OCI-LY7 (cell line): ENCODE data around the gene PHF20. TPM values are rescaled to one million over a fixed set of nuclear protein-coding genes. Genes with fewer than 3 reads are reported as not detected.
"Not testable (repeated sequence)": the region's sequence is repeated elsewhere in the genome, so short reads cannot be mapped to it uniquely, and the experiment has no call there.

Experiments
- BruUV-seq: library from RNA; stranded (reverse); fragments of 400-500 nt; replicated peaks from 2 replicates; lab custom pipeline; 2021; lab: Mats Ljungman, UMichigan
- CTCF ChIA-PET: fragments of 300-600 bp; sonication (Branson Sonifier 250); formaldehyde crosslinking; loops from one replicate; lab custom pipeline; 2022; ENCODE audit warnings: antibody characterized with exemption; ENCODE audit not compliant: unreplicated experiment; lab: Charles Lee
- POLR2A ChIA-PET: fragments of 300-600 bp; sonication (Branson Sonifier 250); formaldehyde crosslinking; loops from one replicate; lab custom pipeline; 2022; ENCODE audit warnings: antibody characterized with exemption; lab: Charles Lee
- DNase-seq: peaks from one replicate; pipeline ENCODE4 v3.0.0-alpha.2; 2015; ENCODE audit warnings: low spot score
- H2AFZ ChIP-seq: fragments of 200-600 bp; sonication (generic), shearing (Covaris generic); 2 replicates; pipeline ENCODE4 v1.6.1; 2014; ENCODE audit warnings: mild to moderate bottlenecking, antibody characterized with exemption, low read length, moderate library complexity
- H3K27ac ChIP-seq: fragments of 200-600 bp; sonication (generic); 2 replicates; pipeline ENCODE4 v1.5.1; 2014; ENCODE audit warnings: mixed run types, low read depth, mild to moderate bottlenecking, moderate library complexity, low read length, inconsistent platforms; ENCODE audit not compliant: poor library complexity, severe bottlenecking
- H3K36me3 ChIP-seq: fragments of 200-600 bp; sonication (generic); 2 replicates; pipeline ENCODE4 v1.6.1; 2014; ENCODE audit warnings: mild to moderate bottlenecking, antibody characterized with exemption, low read length, moderate library complexity, mixed read lengths; ENCODE audit not compliant: insufficient read depth
- H3K4me1 ChIP-seq: fragments of 200-600 bp; sonication (generic); 2 replicates; pipeline ENCODE4 v1.5.1; 2014; ENCODE audit warnings: mild to moderate bottlenecking, low read length; ENCODE audit not compliant: insufficient read depth, poor library complexity, severe bottlenecking
- H3K4me2 ChIP-seq: fragments of 200-600 bp; sonication (generic); 2 replicates; pipeline ENCODE4 v1.6.1; 2014; ENCODE audit warnings: mild to moderate bottlenecking, low read length
- H3K4me3 ChIP-seq: fragments of 200-600 bp; sonication (generic); 2 replicates; pipeline ENCODE4 v1.5.1; 2014; ENCODE audit warnings: mild to moderate bottlenecking, low read depth, low read length; ENCODE audit not compliant: poor library complexity, severe bottlenecking
- H3K79me2 ChIP-seq: fragments of 200-600 bp; sonication (generic); 2 replicates; pipeline ENCODE4 v1.6.1; 2016; ENCODE audit warnings: low read depth, mild to moderate bottlenecking, low read length, moderate library complexity, mixed read lengths; ENCODE audit not compliant: insufficient read depth
- H3K9me2 ChIP-seq: fragments of 200-600 bp; sonication (generic); 2 replicates; pipeline ENCODE4 v1.6.1; 2016; ENCODE audit warnings: mild to moderate bottlenecking, low read length, mixed read lengths; ENCODE audit not compliant: insufficient read depth
- H3K9me3 ChIP-seq: fragments of 200-600 bp; sonication (generic); 2 replicates; pipeline ENCODE4 v1.6.1; 2014; ENCODE audit warnings: mild to moderate bottlenecking, mixed run types, low read length, mixed read lengths
- H4K20me1 ChIP-seq: fragments of 200-600 bp; sonication (generic); 2 replicates; pipeline ENCODE4 v1.6.1; 2014; ENCODE audit warnings: mild to moderate bottlenecking, antibody characterized with exemption, low read length, moderate library complexity, mixed read lengths; ENCODE audit not compliant: insufficient read depth
- EZH2phosphoT487 ChIP-seq: fragments of 200-600 bp; sonication (generic); IDR thresholded peaks from 2 replicates; pipeline ENCODE4 v1.6.1; 2018; ENCODE audit warnings: low read depth, borderline replicate concordance, mild to moderate bottlenecking, mixed run types, antibody characterized with exemption, low read length, moderate library complexity, mixed read lengths
- intact Hi-C: fragments of 100-400 bp; cut with micrococcal nuclease; formaldehyde crosslinking; loops from one replicate; pipeline ENCODE4 v1.10.0; 2022; ENCODE audit not compliant: unreplicated experiment
- total RNA-seq, 2 experiments: library from RNA; depleted of rRNA in 1 of 2; stranded (reverse); fragments of >200 nt in 1 of 2; shearing (Covaris generic) in 1 of 2; gene quantifications; 2 replicates each; pipeline ENCODE4 v1.2.3, GENCODE V29; 2014 to 2022
- TF ChIP-seq, protein P1 (sequence below): fragments of 200-600 bp; sonication (generic); conservative IDR thresholded peaks from 2 replicates; pipeline ENCODE4 v1.5.1; 2014; ENCODE audit warnings: mild to moderate bottlenecking, antibody characterized with exemption, low read length, moderate library complexity, mixed read lengths

The PHF20 gene
- total RNA-seq, 2 experiments from 2014 or later = 37.9 to 47.8 TPM

DNA sequence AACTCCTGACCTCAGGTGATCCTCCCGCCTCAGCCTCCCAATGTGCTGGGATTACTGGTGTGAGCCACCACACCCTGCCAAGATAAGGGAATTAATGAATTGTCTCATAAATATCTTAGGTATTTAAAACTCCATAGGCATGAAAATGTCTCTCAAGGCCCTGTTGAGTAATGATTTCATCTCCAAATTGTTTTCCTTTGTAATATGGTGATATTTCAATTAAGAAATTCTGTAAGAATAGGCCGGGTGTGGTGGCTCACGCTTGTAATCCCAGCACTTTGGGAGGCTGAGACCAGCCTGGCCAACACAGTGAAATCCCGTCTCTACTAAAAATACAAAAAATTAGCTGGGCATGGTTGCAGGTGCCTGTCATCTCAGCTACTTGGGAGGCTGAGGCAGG, 13.7 kb downstream of the PHF20 start:
- DNase-seq, H3K4me3 ChIP-seq, CTCF ChIA-PET, H3K4me2 ChIP-seq, H2AFZ ChIP-seq, H3K27ac ChIP-seq, H3K4me1 ChIP-seq, intact Hi-C loops, H3K9me3 ChIP-seq, H3K9me2 ChIP-seq, H4K20me1 ChIP-seq, BruUV-seq: not testable (repeated sequence)
- Histone ChIP-seq H3K36me3 (peaks cover 39% of the 10 kb centered on the region), H3K79me2 (peaks cover 24% of the 10 kb centered on the region; the same call in 1 of the 2 replicates)
- POLR2A ChIA-PET = interaction anchor here (0.7 kb wide), 2 partner anchors 332 to 541 kb away, joined by 3 to 4 read pairs; no protein-coding TSS in a partner anchor

DNA sequence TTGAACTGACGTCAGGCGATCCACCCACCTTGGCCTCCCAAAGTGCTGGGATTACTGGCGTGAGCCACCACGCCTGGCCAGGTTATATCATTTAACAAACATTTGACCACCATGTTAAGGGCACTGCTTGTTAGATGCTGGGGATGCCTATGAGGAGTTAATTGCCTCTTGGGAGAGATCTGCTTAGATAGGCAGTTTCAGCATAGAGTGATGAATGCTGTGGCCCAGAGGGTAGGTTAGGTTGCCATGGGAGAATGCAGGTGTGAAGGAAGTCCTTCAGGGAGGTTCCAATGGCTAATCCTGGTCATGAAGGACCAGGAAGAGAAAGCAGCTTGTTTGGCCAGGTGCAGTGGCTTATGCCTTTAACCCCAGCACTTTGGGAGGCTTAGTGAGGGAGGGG, 17.0 kb downstream of the PHF20 start:
- no peak overlapping the region for H3K4me3 ChIP-seq
- DNase-seq = no peak
- H3K9me2 ChIP-seq = no peaks in the 10 kb centered on the region
- no peak overlapping the region for H3K4me2 ChIP-seq
- ChIA-PET POLR2A (interaction anchor here (1.4 kb wide), 1 partner anchor 46 kb away, joined by 3 read pairs; the partner anchor contains the start of gene RBM39), CTCF (no interaction called here)
- intact Hi-C loops = no loop called here
- no peaks in the 10 kb centered on the region for H3K4me1 ChIP-seq
- no peak overlapping the region for H3K27ac ChIP-seq
- H3K79me2 ChIP-seq = peaks cover 9% of the 10 kb centered on the region; the same call in 1 of the 2 replicates
- no peak overlapping the region for H2AFZ ChIP-seq
- peaks cover 16% of the 10 kb centered on the region for H3K36me3 ChIP-seq
- H3K9me3 ChIP-seq = no peaks in the 10 kb centered on the region
- no peaks in the 10 kb centered on the region for H4K20me1 ChIP-seq
- TF ChIP-seq, protein P1, sequence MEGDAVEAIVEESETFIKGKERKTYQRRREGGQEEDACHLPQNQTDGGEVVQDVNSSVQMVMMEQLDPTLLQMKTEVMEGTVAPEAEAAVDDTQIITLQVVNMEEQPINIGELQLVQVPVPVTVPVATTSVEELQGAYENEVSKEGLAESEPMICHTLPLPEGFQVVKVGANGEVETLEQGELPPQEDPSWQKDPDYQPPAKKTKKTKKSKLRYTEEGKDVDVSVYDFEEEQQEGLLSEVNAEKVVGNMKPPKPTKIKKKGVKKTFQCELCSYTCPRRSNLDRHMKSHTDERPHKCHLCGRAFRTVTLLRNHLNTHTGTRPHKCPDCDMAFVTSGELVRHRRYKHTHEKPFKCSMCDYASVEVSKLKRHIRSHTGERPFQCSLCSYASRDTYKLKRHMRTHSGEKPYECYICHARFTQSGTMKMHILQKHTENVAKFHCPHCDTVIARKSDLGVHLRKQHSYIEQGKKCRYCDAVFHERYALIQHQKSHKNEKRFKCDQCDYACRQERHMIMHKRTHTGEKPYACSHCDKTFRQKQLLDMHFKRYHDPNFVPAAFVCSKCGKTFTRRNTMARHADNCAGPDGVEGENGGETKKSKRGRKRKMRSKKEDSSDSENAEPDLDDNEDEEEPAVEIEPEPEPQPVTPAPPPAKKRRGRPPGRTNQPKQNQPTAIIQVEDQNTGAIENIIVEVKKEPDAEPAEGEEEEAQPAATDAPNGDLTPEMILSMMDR = no peak
- no peak for TF ChIP-seq EZH2phosphoT487
- BruUV-seq = no TSS peak

DNA sequence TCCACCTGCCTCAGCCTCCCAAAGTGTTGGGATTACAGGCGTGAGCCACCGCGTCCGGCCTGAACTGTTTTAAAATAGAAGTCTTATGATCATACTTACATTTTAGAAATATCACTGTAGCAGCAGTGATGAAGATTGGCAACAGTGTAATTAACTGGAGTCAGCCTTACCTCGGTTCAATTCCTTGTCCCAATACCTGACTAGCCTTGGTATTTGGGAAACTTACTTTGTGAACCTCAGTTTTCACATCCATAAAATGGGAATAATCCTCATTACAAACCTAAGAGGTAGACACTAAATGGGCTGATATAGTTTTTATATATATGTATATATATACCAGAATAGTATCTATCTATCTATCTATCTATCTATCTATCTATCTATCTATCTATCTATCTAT, 19.3 kb downstream of the PHF20 start:
- Histone ChIP-seq H3K9me2 (no peaks in the 10 kb centered on the region), H3K4me3 (no peak overlapping the region), H3K79me2 (no peaks in the 10 kb centered on the region; the same call in 1 of the 2 replicates), H3K27ac (no peak overlapping the region), H3K4me1 (peaks cover under 1% of the 10 kb centered on the region), H4K20me1 (no peaks in the 10 kb centered on the region), H3K9me3 (no peaks in the 10 kb centered on the region), H3K4me2 (no peak overlapping the region), H3K36me3 (0 out of 2 replicates have a peak, but pooled peaks cover 7% of the 10 kb centered on the region), H2AFZ (no peak overlapping the region)
- ChIA-PET POLR2A (no interaction called here), CTCF (no interaction called here)
- BruUV-seq = no TSS peak
- DNase-seq = no peak
- intact Hi-C loops = no loop called here
- no peak for TF ChIP-seq EZH2phosphoT487
- TF ChIP-seq, protein P1 = no peak
